K562 (cell line): ENCODE results near the gene RNF151. TPM values are rescaled to one million over a fixed set of nuclear protein-coding genes. Genes with fewer than 3 reads are reported as not detected.

Experiments used
- ETS2 ChIP-seq: IDR thresholded peaks from 2 replicates; pipeline ENCODE4 v1.6.1; 2016; ENCODE audit warnings: borderline replicate concordance, missing genetic modification characterization, mild to moderate bottlenecking, moderate library complexity, missing compliant biosample characterization; ENCODE audit not compliant: poor library complexity, severe bottlenecking
- FOXP1 ChIP-seq: sonication (generic); formaldehyde crosslinking; IDR thresholded peaks from 2 replicates; pipeline ENCODE4 v1.8.0; 2022; ENCODE audit warnings: mild to moderate bottlenecking, missing genetic modification reagents
- HMG20A ChIP-seq: fragments of 450-650 bp; formaldehyde crosslinking; conservative IDR thresholded peaks from 2 replicates; pipeline ENCODE4 v1.4.0; 2020; ENCODE audit warnings: mild to moderate bottlenecking, mixed read lengths
- KDM2B ChIP-seq: fragments of 250-450 bp; sonication (Bioruptor Pico); IDR thresholded peaks from 2 replicates; pipeline ENCODE4 v1.8.0; 2021; ENCODE audit warnings: mild to moderate bottlenecking, moderate library complexity
- KHSRP ChIP-seq: fragments of 450-650 bp; IDR thresholded peaks from 2 replicates; pipeline ENCODE4 v1.6.1; 2017
- MXI1 ChIP-seq: IDR thresholded peaks from 2 replicates; pipeline ENCODE4 v1.6.1; 2011; ENCODE audit warnings: low read depth, mild to moderate bottlenecking, improper control_type of control experiment, low read length
- SIN3B ChIP-seq: fragments of 450-650 bp; IDR thresholded peaks from 2 replicates; pipeline ENCODE4 v1.6.1; 2017; ENCODE audit warnings: low read depth, mild to moderate bottlenecking, moderate library complexity
- ZC3H4 ChIP-seq: sonication (generic); formaldehyde crosslinking; IDR thresholded peaks from 2 replicates; pipeline ENCODE4 v1.9.0; 2021; ENCODE audit warnings: missing genetic modification reagents, borderline replicate concordance
- ZNF146 ChIP-seq: IDR thresholded peaks from one replicate; pipeline ENCODE4 v1.6.1; 2018; ENCODE audit warnings: missing compliant biosample characterization; ENCODE audit not compliant: unreplicated experiment
- ZNF274 ChIP-seq: IDR thresholded peaks from 2 replicates; pipeline ENCODE4 v1.6.1; 2011; ENCODE audit warnings: low read depth, mild to moderate bottlenecking, low read length, moderate library complexity, borderline replicate concordance
- ZNF316 ChIP-seq: fragments of 450-650 bp; IDR thresholded peaks from 2 replicates; pipeline ENCODE4 v1.6.1; 2016
- polyA plus RNA-seq, 8 experiments: library from polyadenylated mRNA; depleted of rRNA in 4 of 8; stranded (reverse) in 5 of 8; unstranded in 3 of 8; fragments of >200 nt; fragmentation: Nextera tagmentation in 2 of 8; fragmentation: Illumina TruSeq in 1 of 8; extraction: Ambion mirVana in 2 of 8; extraction: Trizol in 1 of 8; gene quantifications; 2 replicates each; pipeline versions ENCODE4 v1.2.1 to v1.2.3, GENCODE V29; 2011 to 2014; ENCODE audit warnings: inconsistent platforms in 1 of 8, missing spikeins in 1 of 8
- total RNA-seq, 7 experiments: library from RNA; depleted of rRNA in 6 of 7; stranded (reverse); fragments of >200 nt in 6 of 7; fragmentation: Illumina TruSeq in 2 of 7; extraction: Trizol in 2 of 7; gene quantifications; 2 replicates each; pipeline versions ENCODE4 v1.2.1 to v1.2.3, GENCODE V29; 2011 to 2021; ENCODE audit warnings: low replicate concordance in 1 of 7
- TF ChIP-seq, protein P1 (sequence below): fragments of 250-450 bp; sonication (Bioruptor Pico); IDR thresholded peaks from 2 replicates; pipeline ENCODE4 v1.8.0; 2022; ENCODE audit warnings: moderate library complexity, mild to moderate bottlenecking, inconsistent platforms
- TF ChIP-seq, protein P2 (sequence below): IDR thresholded peaks from 2 replicates; pipeline ENCODE4 v1.6.1; 2012; ENCODE audit warnings: low read depth, low read length, improper control_type of control experiment, borderline replicate concordance
- TF ChIP-seq, protein P3 (sequence below), 2 experiments: IDR thresholded peaks; 2 replicates each; pipeline ENCODE4 v1.6.1; 2012; ENCODE audit warnings: improper control_type of control experiment in 2 of 2, low read depth in 2 of 2, low read length in 2 of 2, borderline replicate concordance in 1 of 2
- TF ChIP-seq, protein P4 (sequence below): sonication (generic); formaldehyde crosslinking; IDR thresholded peaks from 2 replicates; pipeline ENCODE4 v1.8.0; 2023; ENCODE audit warnings: mild to moderate bottlenecking, missing genetic modification reagents

The RNF151 gene
- total and polyA plus RNA-seq, 9 of the 15 experiments (the other 6 are each of a cell fraction or from before 2014, with no cell fraction given): not detected

DNA sequence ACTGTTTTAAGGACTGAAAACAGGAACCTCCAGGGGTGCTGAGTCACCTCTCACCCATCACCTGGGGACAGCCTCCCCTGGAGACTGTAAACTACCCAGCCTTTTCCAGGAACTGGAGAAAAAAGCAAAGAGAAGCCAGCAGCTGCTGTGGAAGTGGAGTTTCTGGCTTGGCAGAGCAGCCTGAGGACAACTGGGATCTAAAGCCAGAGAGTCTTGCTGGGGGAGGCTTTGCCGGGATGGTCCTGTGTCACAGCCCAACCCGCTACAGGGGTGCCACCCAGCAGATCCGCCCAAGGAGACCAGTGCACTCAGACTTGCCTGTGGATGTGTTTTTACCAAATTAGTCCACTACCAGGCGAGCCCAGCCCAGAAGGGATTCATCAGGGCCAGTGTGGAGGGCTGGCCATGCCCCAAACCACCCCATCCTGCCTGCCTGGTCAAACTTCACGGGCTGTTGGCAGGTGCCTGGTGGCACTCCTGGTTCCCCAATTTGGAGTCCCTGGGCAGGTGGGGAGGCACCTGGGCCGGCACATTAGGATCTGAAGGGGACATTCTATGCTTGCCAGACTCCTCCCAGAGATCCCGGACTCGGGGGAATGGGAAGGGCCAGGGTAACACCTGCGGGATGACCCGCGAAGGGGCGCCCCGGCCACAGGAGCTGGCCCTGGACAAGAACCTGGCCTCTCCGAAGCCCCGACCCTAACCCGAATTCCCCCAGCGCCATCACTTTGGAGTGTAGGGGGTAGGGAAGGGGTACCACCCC lies 24.4 kb upstream of the RNF151 start (continued):
- TF ChIP-seq, protein P1, sequence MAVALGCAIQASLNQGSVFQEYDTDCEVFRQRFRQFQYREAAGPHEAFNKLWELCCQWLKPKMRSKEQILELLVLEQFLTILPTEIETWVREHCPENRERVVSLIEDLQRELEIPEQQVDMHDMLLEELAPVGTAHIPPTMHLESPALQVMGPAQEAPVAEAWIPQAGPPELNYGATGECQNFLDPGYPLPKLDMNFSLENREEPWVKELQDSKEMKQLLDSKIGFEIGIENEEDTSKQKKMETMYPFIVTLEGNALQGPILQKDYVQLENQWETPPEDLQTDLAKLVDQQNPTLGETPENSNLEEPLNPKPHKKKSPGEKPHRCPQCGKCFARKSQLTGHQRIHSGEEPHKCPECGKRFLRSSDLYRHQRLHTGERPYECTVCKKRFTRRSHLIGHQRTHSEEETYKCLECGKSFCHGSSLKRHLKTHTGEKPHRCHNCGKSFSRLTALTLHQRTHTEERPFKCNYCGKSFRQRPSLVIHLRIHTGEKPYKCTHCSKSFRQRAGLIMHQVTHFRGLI (CRISPR knock-in tag): no peak
- TF ChIP-seq KHSRP (no peak), SIN3B (no peak), ZC3H4 (CRISPR knock-in tag) (peak; percentile 51; the same call in 1 of the 2 replicates), MXI1 (no peak), HMG20A (CRISPR knock-in tag) (no peak), KDM2B (CRISPR knock-in tag) (no peak), ZNF316 (peak; percentile 92), ZNF146 (no peak), ETS2 (tag) (no peak), ZNF274 (no peak), FOXP1 (CRISPR knock-in tag) (no peak)
- TF ChIP-seq, protein P2, sequence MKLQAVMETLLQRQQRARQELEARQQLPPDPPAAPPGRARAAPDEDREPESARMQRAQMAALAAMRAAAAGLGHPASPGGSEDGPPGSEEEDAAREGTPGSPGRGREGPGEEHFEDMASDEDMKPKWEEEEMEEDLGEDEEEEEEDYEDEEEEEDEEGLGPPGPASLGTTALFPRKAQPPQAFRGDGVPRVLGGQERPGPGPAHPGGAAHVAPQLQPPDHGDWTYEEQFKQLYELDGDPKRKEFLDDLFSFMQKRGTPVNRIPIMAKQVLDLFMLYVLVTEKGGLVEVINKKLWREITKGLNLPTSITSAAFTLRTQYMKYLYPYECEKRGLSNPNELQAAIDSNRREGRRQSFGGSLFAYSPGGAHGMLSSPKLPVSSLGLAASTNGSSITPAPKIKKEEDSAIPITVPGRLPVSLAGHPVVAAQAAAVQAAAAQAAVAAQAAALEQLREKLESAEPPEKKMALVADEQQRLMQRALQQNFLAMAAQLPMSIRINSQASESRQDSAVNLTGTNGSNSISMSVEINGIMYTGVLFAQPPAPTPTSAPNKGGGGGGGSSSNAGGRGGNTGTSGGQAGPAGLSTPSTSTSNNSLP: no peak
- TF ChIP-seq, protein P3, sequence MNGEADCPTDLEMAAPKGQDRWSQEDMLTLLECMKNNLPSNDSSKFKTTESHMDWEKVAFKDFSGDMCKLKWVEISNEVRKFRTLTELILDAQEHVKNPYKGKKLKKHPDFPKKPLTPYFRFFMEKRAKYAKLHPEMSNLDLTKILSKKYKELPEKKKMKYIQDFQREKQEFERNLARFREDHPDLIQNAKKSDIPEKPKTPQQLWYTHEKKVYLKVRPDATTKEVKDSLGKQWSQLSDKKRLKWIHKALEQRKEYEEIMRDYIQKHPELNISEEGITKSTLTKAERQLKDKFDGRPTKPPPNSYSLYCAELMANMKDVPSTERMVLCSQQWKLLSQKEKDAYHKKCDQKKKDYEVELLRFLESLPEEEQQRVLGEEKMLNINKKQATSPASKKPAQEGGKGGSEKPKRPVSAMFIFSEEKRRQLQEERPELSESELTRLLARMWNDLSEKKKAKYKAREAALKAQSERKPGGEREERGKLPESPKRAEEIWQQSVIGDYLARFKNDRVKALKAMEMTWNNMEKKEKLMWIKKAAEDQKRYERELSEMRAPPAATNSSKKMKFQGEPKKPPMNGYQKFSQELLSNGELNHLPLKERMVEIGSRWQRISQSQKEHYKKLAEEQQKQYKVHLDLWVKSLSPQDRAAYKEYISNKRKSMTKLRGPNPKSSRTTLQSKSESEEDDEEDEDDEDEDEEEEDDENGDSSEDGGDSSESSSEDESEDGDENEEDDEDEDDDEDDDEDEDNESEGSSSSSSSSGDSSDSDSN (IDR thresholded peaks at IDR 0.05; ENCODE audit: borderline replicate concordance in 1 of 2, low read depth in 2 of 2, low read length in 2 of 2): peak in 1 of 2 experiments; percentile 50; a peak in 1 of 4 replicates
- TF ChIP-seq, protein P4, sequence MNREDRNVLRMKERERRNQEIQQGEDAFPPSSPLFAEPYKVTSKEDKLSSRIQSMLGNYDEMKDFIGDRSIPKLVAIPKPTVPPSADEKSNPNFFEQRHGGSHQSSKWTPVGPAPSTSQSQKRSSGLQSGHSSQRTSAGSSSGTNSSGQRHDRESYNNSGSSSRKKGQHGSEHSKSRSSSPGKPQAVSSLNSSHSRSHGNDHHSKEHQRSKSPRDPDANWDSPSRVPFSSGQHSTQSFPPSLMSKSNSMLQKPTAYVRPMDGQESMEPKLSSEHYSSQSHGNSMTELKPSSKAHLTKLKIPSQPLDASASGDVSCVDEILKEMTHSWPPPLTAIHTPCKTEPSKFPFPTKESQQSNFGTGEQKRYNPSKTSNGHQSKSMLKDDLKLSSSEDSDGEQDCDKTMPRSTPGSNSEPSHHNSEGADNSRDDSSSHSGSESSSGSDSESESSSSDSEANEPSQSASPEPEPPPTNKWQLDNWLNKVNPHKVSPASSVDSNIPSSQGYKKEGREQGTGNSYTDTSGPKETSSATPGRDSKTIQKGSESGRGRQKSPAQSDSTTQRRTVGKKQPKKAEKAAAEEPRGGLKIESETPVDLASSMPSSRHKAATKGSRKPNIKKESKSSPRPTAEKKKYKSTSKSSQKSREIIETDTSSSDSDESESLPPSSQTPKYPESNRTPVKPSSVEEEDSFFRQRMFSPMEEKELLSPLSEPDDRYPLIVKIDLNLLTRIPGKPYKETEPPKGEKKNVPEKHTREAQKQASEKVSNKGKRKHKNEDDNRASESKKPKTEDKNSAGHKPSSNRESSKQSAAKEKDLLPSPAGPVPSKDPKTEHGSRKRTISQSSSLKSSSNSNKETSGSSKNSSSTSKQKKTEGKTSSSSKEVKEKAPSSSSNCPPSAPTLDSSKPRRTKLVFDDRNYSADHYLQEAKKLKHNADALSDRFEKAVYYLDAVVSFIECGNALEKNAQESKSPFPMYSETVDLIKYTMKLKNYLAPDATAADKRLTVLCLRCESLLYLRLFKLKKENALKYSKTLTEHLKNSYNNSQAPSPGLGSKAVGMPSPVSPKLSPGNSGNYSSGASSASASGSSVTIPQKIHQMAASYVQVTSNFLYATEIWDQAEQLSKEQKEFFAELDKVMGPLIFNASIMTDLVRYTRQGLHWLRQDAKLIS (CRISPR knock-in tag): no peak
